ENCODE results near the gene CEP72.

The CEP72 gene

DNA sequence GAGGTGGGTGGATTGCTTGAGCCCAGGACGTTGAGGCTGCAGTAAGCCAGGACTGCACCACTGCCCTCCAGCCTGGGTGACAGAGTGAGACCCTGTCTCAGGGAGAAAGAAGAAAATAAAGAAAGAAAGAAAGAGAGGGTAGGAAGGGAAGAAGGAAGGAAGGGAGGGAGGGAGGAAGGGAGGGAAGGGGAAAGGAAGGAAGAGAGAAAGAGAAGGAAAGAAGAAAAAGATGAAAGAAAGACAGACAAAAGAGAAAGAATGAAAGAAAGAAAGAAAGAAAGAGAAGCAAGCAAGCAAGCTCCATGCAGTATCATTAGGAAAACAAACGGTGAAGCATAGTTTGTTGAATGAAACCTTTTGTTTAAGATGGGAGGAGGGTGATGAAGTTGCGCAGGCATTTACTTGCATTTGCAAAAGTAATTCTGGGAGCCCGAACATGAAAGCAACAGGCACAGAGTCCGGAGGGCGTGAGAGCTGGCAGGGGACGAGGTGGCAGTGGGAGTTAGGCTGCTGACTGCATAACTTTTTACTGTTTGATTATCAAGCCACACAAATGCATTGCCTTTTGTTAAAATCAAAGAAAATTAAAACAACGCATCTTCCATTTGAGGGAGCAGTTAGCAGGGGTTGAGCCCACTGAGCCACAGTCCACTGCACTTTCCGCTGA is 26.0 kb upstream of the CEP72 start:
- Histone ChIP-seq H3K79me2 (ENCODE audit: control insufficient read depth, low read length) (no peaks in the 10 kb centered on the region), H3K9me3 (ENCODE audit: control insufficient read depth, insufficient read depth, low read length) (no peaks in the 10 kb centered on the region), H3K27me3 (ENCODE audit: control insufficient read depth, low read length) (no peaks in the 10 kb centered on the region), H3K27ac (ENCODE audit: low read depth, low read length) (no peak overlapping the region), H3K36me3 (ENCODE audit: control insufficient read depth, low read length) (no peaks in the 10 kb centered on the region), H3K4me3 (ENCODE audit: low read length) (no peak overlapping the region), H3K4me2 (ENCODE audit: low read length) (no peak overlapping the region), H3F3A (ENCODE audit: control insufficient read depth, insufficient read depth) (no peaks in the 10 kb centered on the region), H3K9me2 (replicated peaks; ENCODE audit: control insufficient read depth, low read length) (no peaks in the 10 kb centered on the region), H4K20me1 (ENCODE audit: control insufficient read depth, insufficient read depth, low read depth, low read length) (no peaks in the 10 kb centered on the region), H3K4me1 (ENCODE audit: control insufficient read depth, low read length) (no peaks in the 10 kb centered on the region)
- TF ChIP-seq, protein P1, sequence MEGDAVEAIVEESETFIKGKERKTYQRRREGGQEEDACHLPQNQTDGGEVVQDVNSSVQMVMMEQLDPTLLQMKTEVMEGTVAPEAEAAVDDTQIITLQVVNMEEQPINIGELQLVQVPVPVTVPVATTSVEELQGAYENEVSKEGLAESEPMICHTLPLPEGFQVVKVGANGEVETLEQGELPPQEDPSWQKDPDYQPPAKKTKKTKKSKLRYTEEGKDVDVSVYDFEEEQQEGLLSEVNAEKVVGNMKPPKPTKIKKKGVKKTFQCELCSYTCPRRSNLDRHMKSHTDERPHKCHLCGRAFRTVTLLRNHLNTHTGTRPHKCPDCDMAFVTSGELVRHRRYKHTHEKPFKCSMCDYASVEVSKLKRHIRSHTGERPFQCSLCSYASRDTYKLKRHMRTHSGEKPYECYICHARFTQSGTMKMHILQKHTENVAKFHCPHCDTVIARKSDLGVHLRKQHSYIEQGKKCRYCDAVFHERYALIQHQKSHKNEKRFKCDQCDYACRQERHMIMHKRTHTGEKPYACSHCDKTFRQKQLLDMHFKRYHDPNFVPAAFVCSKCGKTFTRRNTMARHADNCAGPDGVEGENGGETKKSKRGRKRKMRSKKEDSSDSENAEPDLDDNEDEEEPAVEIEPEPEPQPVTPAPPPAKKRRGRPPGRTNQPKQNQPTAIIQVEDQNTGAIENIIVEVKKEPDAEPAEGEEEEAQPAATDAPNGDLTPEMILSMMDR (IDR thresholded peaks at IDR 0.05; ENCODE audit: low read depth, low read length, poor library complexity, severe bottlenecking) = no peak
- TF ChIP-seq EZH2phosphoT487 (IDR thresholded peaks at IDR 0.05; ENCODE audit: borderline replicate concordance, low read length) = no peak

DNA sequence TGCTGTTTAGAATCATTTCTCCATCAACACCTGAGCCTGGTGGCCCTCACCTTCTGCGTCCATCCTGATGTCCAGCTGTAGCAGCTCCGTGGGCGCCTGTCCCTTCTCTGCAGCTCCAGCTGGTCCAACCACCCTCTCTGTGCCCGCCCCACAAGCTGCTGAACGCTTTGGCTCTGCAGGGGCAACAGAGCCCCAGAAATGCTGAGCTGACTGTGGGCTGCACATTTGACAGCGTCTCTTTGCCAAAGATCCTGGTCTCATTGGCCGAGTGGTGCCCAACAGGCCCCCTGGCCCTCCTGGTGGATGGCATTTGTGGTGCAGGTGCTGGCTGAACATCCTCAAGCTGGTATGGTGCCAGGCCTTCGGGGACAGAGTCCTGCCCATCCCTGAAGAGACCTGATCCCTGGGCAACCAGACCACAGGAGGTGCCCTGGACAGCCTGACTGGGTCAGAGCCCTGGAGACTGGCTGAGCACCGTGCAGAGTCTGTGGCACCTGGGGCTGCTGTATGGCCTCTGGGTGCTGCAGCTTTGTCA is 25.3 kb upstream of the CEP72 start:
- Histone ChIP-seq H3K27me3 (ENCODE audit: control insufficient read depth, low read length) (no peaks in the 10 kb centered on the region), H3K27ac (ENCODE audit: low read depth, low read length) (no peak overlapping the region), H3K4me3 (ENCODE audit: low read length) (no peak overlapping the region), H3F3A (ENCODE audit: control insufficient read depth, insufficient read depth) (no peaks in the 10 kb centered on the region), H3K36me3 (ENCODE audit: control insufficient read depth, low read length) (no peaks in the 10 kb centered on the region), H3K4me2 (ENCODE audit: low read length) (no peak overlapping the region), H3K9me2 (replicated peaks; ENCODE audit: control insufficient read depth, low read length) (no peaks in the 10 kb centered on the region), H3K9me3 (ENCODE audit: control insufficient read depth, insufficient read depth, low read length) (no peaks in the 10 kb centered on the region), H3K4me1 (ENCODE audit: control insufficient read depth, low read length) (no peaks in the 10 kb centered on the region), H4K20me1 (ENCODE audit: control insufficient read depth, insufficient read depth, low read depth, low read length) (no peaks in the 10 kb centered on the region), H3K79me2 (ENCODE audit: control insufficient read depth, low read length) (no peaks in the 10 kb centered on the region)
- TF ChIP-seq EZH2phosphoT487 (IDR thresholded peaks at IDR 0.05; ENCODE audit: borderline replicate concordance, low read length) = no peak
- TF ChIP-seq, protein P1 (IDR thresholded peaks at IDR 0.05; ENCODE audit: low read depth, low read length, poor library complexity, severe bottlenecking) = no peak

DNA sequence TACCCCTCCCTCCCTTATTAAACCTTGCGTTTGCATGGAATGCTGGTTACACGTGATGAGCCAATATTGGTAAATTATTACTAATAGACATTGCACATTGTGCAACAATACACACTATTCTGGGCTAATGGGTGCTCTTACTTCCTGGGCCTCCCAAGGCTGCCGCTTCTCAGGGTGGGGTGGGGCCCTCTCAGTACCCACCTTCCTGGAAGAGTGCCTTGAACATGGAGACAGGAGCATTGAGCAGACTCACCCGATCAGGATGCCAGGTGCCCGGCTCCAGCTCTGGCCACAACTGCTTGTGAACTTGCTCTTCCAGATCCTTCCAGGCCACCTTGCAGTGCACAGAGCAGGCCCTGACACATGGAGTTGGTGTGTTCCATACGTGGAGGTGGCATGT is 24.7 kb upstream of the CEP72 start:
- no peaks in the 10 kb centered on the region for H3K9me2 ChIP-seq (replicated peaks; ENCODE audit: control insufficient read depth, low read length)
- H3K9me3 ChIP-seq (ENCODE audit: control insufficient read depth, insufficient read depth, low read length) = no peaks in the 10 kb centered on the region
- H3K27ac ChIP-seq (ENCODE audit: low read depth, low read length) = no peak overlapping the region
- no peaks in the 10 kb centered on the region for H3K36me3 ChIP-seq (ENCODE audit: control insufficient read depth, low read length)
- no peaks in the 10 kb centered on the region for H3K4me1 ChIP-seq (ENCODE audit: control insufficient read depth, low read length)
- no peak overlapping the region for H3K4me2 ChIP-seq (ENCODE audit: low read length)
- H3K4me3 ChIP-seq (ENCODE audit: low read length) = no peak overlapping the region
- H3K79me2 ChIP-seq (ENCODE audit: control insufficient read depth, low read length) = no peaks in the 10 kb centered on the region
- no peaks in the 10 kb centered on the region for H3F3A ChIP-seq (ENCODE audit: control insufficient read depth, insufficient read depth)
- TF ChIP-seq EZH2phosphoT487 (IDR thresholded peaks at IDR 0.05; ENCODE audit: borderline replicate concordance, low read length) = no peak
- TF ChIP-seq, protein P1 (IDR thresholded peaks at IDR 0.05; ENCODE audit: low read depth, low read length, poor library complexity, severe bottlenecking) = no peak
- H3K27me3 ChIP-seq (ENCODE audit: control insufficient read depth, low read length) = 0 out of 2 replicates have a peak, but pooled peaks cover 2% of the 10 kb centered on the region
- no peaks in the 10 kb centered on the region for H4K20me1 ChIP-seq (ENCODE audit: control insufficient read depth, insufficient read depth, low read depth, low read length)
